H1 (cell line): Measurements from ENCODE around the gene TCF4.

Experiments
- BRCA1 ChIP-seq: IDR thresholded peaks from 2 replicates; pipeline ENCODE4 v1.6.1; 2012; ENCODE audit warnings: low read depth, low read length, improper control_type of control experiment
- CBX8 ChIP-seq: fragments of 300-800, 300-1000 bp; sonication (generic); IDR thresholded peaks from 2 replicates; pipeline ENCODE4 v1.7.1; 2016; ENCODE audit warnings: low read depth, low read length, borderline replicate concordance
- CHD7 ChIP-seq: fragments of 300-600 bp; sonication (generic); IDR thresholded peaks from 2 replicates; pipeline ENCODE4 v1.7.1; 2012; ENCODE audit warnings: low read length, moderate library complexity, mild to moderate bottlenecking, inconsistent platforms; ENCODE audit not compliant: insufficient replicate concordance
- EZH2 ChIP-seq: fragments of 200-600 bp; sonication (generic); IDR thresholded peaks from 2 replicates; pipeline ENCODE4 v1.7.1; 2012; ENCODE audit warnings: low read depth, mild to moderate bottlenecking, moderate library complexity, low read length, inconsistent platforms; ENCODE audit not compliant: severe bottlenecking
- JUN ChIP-seq: IDR thresholded peaks from 2 replicates; pipeline ENCODE4 v1.6.1; 2011; ENCODE audit warnings: low read depth, mild to moderate bottlenecking, improper control_type of control experiment, low read length
- POLR2AphosphoS5 ChIP-seq: IDR thresholded peaks from 2 replicates; pipeline ENCODE4 v1.6.1; 2011; ENCODE audit warnings: low read depth, low read length
- SIN3A ChIP-seq, 2 experiments: IDR thresholded peaks in 1 of 2; conservative IDR thresholded peaks in 1 of 2; 2 replicates each; pipeline ENCODE4 v1.6.1; 2011 to 2012; ENCODE audit warnings: low read length in 2 of 2, improper control_type of control experiment in 1 of 2, low read depth in 1 of 2, mild to moderate bottlenecking in 1 of 2
- TF ChIP-seq, protein P1 (sequence below), 3 experiments: IDR thresholded peaks; 1 replicate in 2 of 3; 2 replicates in 1 of 3; pipeline versions ENCODE4 v1.5.1 to v1.6.1; 2011; ENCODE audit warnings: low read length in 3 of 3, mild to moderate bottlenecking in 3 of 3, inconsistent platforms in 2 of 3, low read depth in 1 of 3, moderate library complexity in 1 of 3; ENCODE audit not compliant: insufficient read depth in 1 of 3; ENCODE audit errors: control extremely low read depth in 1 of 3

- no peak for TF ChIP-seq SIN3A (conservative IDR thresholded peaks at IDR 0.05 in 1 of 2, IDR thresholded peaks at IDR 0.05 in 1 of 2; ENCODE audit: low read depth in 1 of 2, low read length in 2 of 2)
- TF ChIP-seq JUN: no peak
- TF ChIP-seq BRCA1: no peak
- TF ChIP-seq, protein P1, sequence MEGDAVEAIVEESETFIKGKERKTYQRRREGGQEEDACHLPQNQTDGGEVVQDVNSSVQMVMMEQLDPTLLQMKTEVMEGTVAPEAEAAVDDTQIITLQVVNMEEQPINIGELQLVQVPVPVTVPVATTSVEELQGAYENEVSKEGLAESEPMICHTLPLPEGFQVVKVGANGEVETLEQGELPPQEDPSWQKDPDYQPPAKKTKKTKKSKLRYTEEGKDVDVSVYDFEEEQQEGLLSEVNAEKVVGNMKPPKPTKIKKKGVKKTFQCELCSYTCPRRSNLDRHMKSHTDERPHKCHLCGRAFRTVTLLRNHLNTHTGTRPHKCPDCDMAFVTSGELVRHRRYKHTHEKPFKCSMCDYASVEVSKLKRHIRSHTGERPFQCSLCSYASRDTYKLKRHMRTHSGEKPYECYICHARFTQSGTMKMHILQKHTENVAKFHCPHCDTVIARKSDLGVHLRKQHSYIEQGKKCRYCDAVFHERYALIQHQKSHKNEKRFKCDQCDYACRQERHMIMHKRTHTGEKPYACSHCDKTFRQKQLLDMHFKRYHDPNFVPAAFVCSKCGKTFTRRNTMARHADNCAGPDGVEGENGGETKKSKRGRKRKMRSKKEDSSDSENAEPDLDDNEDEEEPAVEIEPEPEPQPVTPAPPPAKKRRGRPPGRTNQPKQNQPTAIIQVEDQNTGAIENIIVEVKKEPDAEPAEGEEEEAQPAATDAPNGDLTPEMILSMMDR (IDR thresholded peaks at IDR 0.05; ENCODE audit: control extremely low read depth in 1 of 3, insufficient read depth in 1 of 3, low read depth in 1 of 3, low read length in 3 of 3): no peak
- no peak for TF ChIP-seq POLR2AphosphoS5
- TF ChIP-seq CBX8: no peak
- no peak for TF ChIP-seq CHD7
- no peak for TF ChIP-seq EZH2
Observed at GRCh38 chr18:55179425-55179824, 408.6 kb downstream of the TCF4 start.
